Posterior vena cava (tissue), 2 donors: ENCODE measurements around the gene SETD4. TPM values are rescaled to one million over a fixed set of nuclear protein-coding genes. Genes with fewer than 3 reads are reported as not detected.

Experiments used
- DNase-seq: peaks from one replicate; pipeline ENCODE4 v3.0.0-alpha.2; 2020; ENCODE audit warnings: low spot score
- intact Hi-C, 2 donors: fragments of 100-400 bp; cut with DNase I; formaldehyde crosslinking; loops; one replicate each; pipeline versions ENCODE4 v1.14.1 to v1.14.2; 2022 to 2023
- total RNA-seq, 2 donors: library from RNA; stranded (reverse); fragmentation: NEBNext Ultra II Directional; extraction: Animal tissue kit (Norgen Biotek cat#: 25700); gene quantifications; one replicate each; pipeline ENCODE4 v1.2.1, GENCODE V29; 2021
- donor health status: DM: yes; HTN: yes; CAD: no.
- donor health status: DM: yes; HTN: yes; CAD: no.

SETD4 gene
- total RNA-seq, 2 donors from 2014 or later, result 11.9 to 12.9 TPM

GRCh38 chr21:36024782-36025181, 35.5 kb downstream of the SETD4 start:
- intact Hi-C loops, result loop anchor here (10.0 kb wide), 2 partner anchors 570 to 1280 kb away; no protein-coding TSS in a partner anchor
- DNase-seq, result no peak

- intact Hi-C loops, result loop anchor here (10.0 kb wide), 2 partner anchors 568 to 1278 kb away; no protein-coding TSS in a partner anchor
- DNase-seq, result no peak
These were observed 37.2 kb downstream of the SETD4 start for GRCh38 chr21:36023092-36023480.

GRCh38 chr21:36022427-36023091, 37.8 kb downstream of the SETD4 start:
- intact Hi-C loops, result loop anchor here (10.0 kb wide), 2 partner anchors 568 to 1278 kb away; no protein-coding TSS in a partner anchor
- no peak for DNase-seq

GRCh38 chr21:36021251-36021837, 39.0 kb downstream of the SETD4 start:
- intact Hi-C loops, result loop anchor here (10.0 kb wide), 2 partner anchors 567 to 1277 kb away; no protein-coding TSS in a partner anchor
- DNase-seq, result no peak

- DNase-seq, result no peak
- intact Hi-C loops, result no loop called here
These were observed 45.3 kb downstream of the SETD4 start for GRCh38 chr21:36015045-36015444.

- DNase-seq, result no peak
- intact Hi-C loops, result no loop called here
These were observed 49.5 kb downstream of the SETD4 start for GRCh38 chr21:36010801-36011200.

GRCh38 chr21:36008505-36008904, 51.8 kb downstream of the SETD4 start:
- no peak for DNase-seq

GRCh38 chr21:36005879-36006400, 54.4 kb downstream of the SETD4 start:
- DNase-seq, result no peak
- intact Hi-C loops, result no loop called here

More at GRCh38 chr21:36008505-36008904, 51.8 kb downstream of the SETD4 start:
- intact Hi-C loops, result no loop called here

GRCh38 chr21:36005018-36005417, 55.3 kb downstream of the SETD4 start:
- no peak for DNase-seq
- intact Hi-C loops, result no loop called here

GRCh38 chr21:36004441-36004840, 55.9 kb downstream of the SETD4 start:
- intact Hi-C loops, result no loop called here
- DNase-seq, result no peak

GRCh38 chr21:36003776-36004175, 56.5 kb downstream of the SETD4 start:
- intact Hi-C loops, result no loop called here
- no peak for DNase-seq

GRCh38 chr21:35996217-35996616, 64.1 kb downstream of the SETD4 start:
- no peak for DNase-seq
- intact Hi-C loops, result no loop called here

- intact Hi-C loops, result no loop called here
- no peak for DNase-seq
These were observed 64.7 kb downstream of the SETD4 start for GRCh38 chr21:35995522-35996088.

GRCh38 chr21:35994613-35995012, 65.7 kb downstream of the SETD4 start:
- intact Hi-C loops, result loop anchor here in 1 of 2 donors (5.0 kb wide), 1 partner anchor 368 kb away; no protein-coding TSS in a partner anchor
- DNase-seq, result no peak

- DNase-seq, result no peak
- intact Hi-C loops, result loop anchor here in 1 of 2 donors (5.0 kb wide), 1 partner anchor 368 kb away; no protein-coding TSS in a partner anchor
These were observed 66.3 kb downstream of the SETD4 start for GRCh38 chr21:35993875-35994490.

GRCh38 chr21:35991131-35991530, 69.2 kb downstream of the SETD4 start:
- intact Hi-C loops, result loop anchor here in 1 of 2 donors (5.0 kb wide), 1 partner anchor 371 kb away; no protein-coding TSS in a partner anchor
- no peak for DNase-seq

- intact Hi-C loops, result loop anchor here in 1 of 2 donors (5.0 kb wide), 1 partner anchor 372 kb away; no protein-coding TSS in a partner anchor
- DNase-seq, result no peak
These were observed 69.7 kb downstream of the SETD4 start for GRCh38 chr21:35990609-35991008.

- intact Hi-C loops, result no loop called here
- DNase-seq, result peak; percentile 91
These were observed 71.1 kb downstream of the SETD4 start for GRCh38 chr21:35989138-35989735.
